Left renal pelvis (tissue), 4 donors: ENCODE results near the gene FHOD3. TPM values are rescaled to one million over a fixed set of nuclear protein-coding genes. Genes with fewer than 3 reads are reported as not detected.
"Not testable (repeated sequence)": the region's sequence is repeated elsewhere in the genome, so short reads cannot be mapped to it uniquely, and the experiment has no call there.

ENCODE experiments used
- DNase-seq, 4 donors: peaks; one replicate each; pipeline ENCODE4 v3.0.0-alpha.2; 2013; ENCODE audit warnings: low read depth in 4 of 4, low spot score in 3 of 4
- polyA plus RNA-seq, 4 donors: library from polyadenylated mRNA; unstranded; fragments of 120-200 nt; gene quantifications; one replicate each; pipeline ENCODE4 v1.2.1, GENCODE V29; 2013; ENCODE audit not compliant: insufficient read length in 4 of 4

Gene FHOD3
- polyA plus RNA-seq, 4 donors: 4.3 to 40.3 (median 38.9) TPM

- no peak for DNase-seq
Measured at GRCh38 chr18:36758623-36759022, 461.1 kb downstream of the FHOD3 start.

- no peak for DNase-seq
Measured at GRCh38 chr18:36759167-36759776, 461.8 kb downstream of the FHOD3 start.

GRCh38 chr18:36760598-36760997 is 463.1 kb downstream of the FHOD3 start:
- no peak for DNase-seq

GRCh38 chr18:36761186-36761698 is 463.7 kb downstream of the FHOD3 start:
- no peak for DNase-seq

- no peak for DNase-seq
Measured at GRCh38 chr18:36762074-36762473, 464.6 kb downstream of the FHOD3 start.

- DNase-seq: not testable (repeated sequence)
Measured at GRCh38 chr18:36762965-36763364, 465.5 kb downstream of the FHOD3 start.

- DNase-seq: no peak
Measured at GRCh38 chr18:36766836-36767235, 469.3 kb downstream of the FHOD3 start.

- no peak for DNase-seq
Measured at GRCh38 chr18:36769172-36769571, 471.7 kb downstream of the FHOD3 start.

GRCh38 chr18:36769611-36770314 is 472.2 kb downstream of the FHOD3 start:
- no peak for DNase-seq

- no peak for DNase-seq
Measured at GRCh38 chr18:36770315-36770946, 472.9 kb downstream of the FHOD3 start.

- DNase-seq: no peak
Measured at GRCh38 chr18:36771245-36771644, 473.7 kb downstream of the FHOD3 start.

GRCh38 chr18:36772241-36772723 is 474.8 kb downstream of the FHOD3 start:
- peak; percentile 50 to 60 (median 53) for DNase-seq

- DNase-seq: no peak
Measured at GRCh38 chr18:36775396-36775795, 477.9 kb downstream of the FHOD3 start.

- no peak for DNase-seq
Measured at GRCh38 chr18:36776650-36777049, 479.1 kb downstream of the FHOD3 start.

GRCh38 chr18:36777566-36777965 is 480.1 kb downstream of the FHOD3 start:
- no peak for DNase-seq

- no peak for DNase-seq
Measured at GRCh38 chr18:36780748-36781147, 483.2 kb downstream of the FHOD3 start.

- DNase-seq: no peak
Measured at GRCh38 chr18:36782710-36783109, 485.2 kb downstream of the FHOD3 start.

GRCh38 chr18:36783792-36784191 is 486.3 kb downstream of the FHOD3 start:
- no peak for DNase-seq

- no peak for DNase-seq
Measured at GRCh38 chr18:36786686-36787085, 489.2 kb downstream of the FHOD3 start.

- DNase-seq: no peak
Measured at GRCh38 chr18:36792634-36793283, 495.2 kb downstream of the FHOD3 start.
